HCT116 (cell line): ENCODE results near the gene TXNDC17. TPM values are rescaled to one million over a fixed set of nuclear protein-coding genes. Genes with fewer than 3 reads are reported as not detected.
"Not testable (repeated sequence)": the region's sequence is repeated elsewhere in the genome, so short reads cannot be mapped to it uniquely, and the experiment has no call there.

ENCODE experiments used
- ATAC-seq: fragments of 200-7000 bp; cut with Tn5 transposase; 2 replicates; pipeline ENCODE4 v1.9.1; 2020; ENCODE audit warnings: mild to moderate bottlenecking, moderate library complexity
- BruUV-seq: library from RNA; stranded (reverse); fragments of 400-500 nt; replicated peaks from 2 replicates; lab custom pipeline; 2021; lab: Mats Ljungman, UMichigan
- CTCF ChIA-PET: fragments of 300-600 bp; sonication (Branson Sonifier 250); formaldehyde crosslinking; loops from one replicate; lab custom pipeline; 2021; ENCODE audit warnings: antibody characterized with exemption; lab: Charles Lee
- POLR2A ChIA-PET: fragments of 300-600, 350-600 bp; sonication (Branson Sonifier 250); formaldehyde crosslinking; loops from one replicate; lab custom pipeline; 2021; ENCODE audit warnings: antibody characterized with exemption; lab: Charles Lee
- RAD21 ChIA-PET, 2 experiments: fragments of 300-600 bp; sonication (Branson Sonifier 250); formaldehyde crosslinking; loops; one replicate each; lab custom pipeline; 2023; ENCODE audit warnings: low total read pairs in 2 of 2; ENCODE audit not compliant: uncharacterized antibody in 2 of 2, unreplicated experiment in 2 of 2, low non-redundant PET in 1 of 2; lab: Charles Lee
- DNase-seq: peaks from one replicate; pipeline ENCODE4 v3.0.0-alpha.2; 2010; ENCODE audit warnings: low read depth, low spot score
- H2AFZ ChIP-seq: fragments of 200-600 bp; shearing (Covaris generic), sonication (generic); 2 replicates; pipeline ENCODE4 v1.6.1; 2017; ENCODE audit warnings: low read depth, mixed run types, mixed read lengths, antibody characterized with exemption, low read length; ENCODE audit not compliant: poor library complexity, severe bottlenecking
- H3K27ac ChIP-seq: 2 replicates; pipeline ENCODE4 v1.5.1; 2012; ENCODE audit warnings: low read depth, low read length
- H3K27me3 ChIP-seq: fragments of 200-600 bp; sonication (generic); 2 replicates; pipeline ENCODE4 v1.6.1; 2016; ENCODE audit warnings: mixed run types, low read length, mixed read lengths; ENCODE audit not compliant: insufficient read depth
- H3K36me3 ChIP-seq, 2 experiments: fragments of 200-500 bp in 1 of 2; fragments of 200-600 bp in 1 of 2; sonication (Bioruptor generic) in 1 of 2; sonication (generic) in 1 of 2; 2 replicates each; pipeline versions ENCODE4 v1.5.1 to v1.6.1; 2014 to 2016; ENCODE audit warnings: low read length in 2 of 2, inconsistent platforms in 1 of 2, mixed read lengths in 1 of 2, mixed run types in 1 of 2; ENCODE audit not compliant: insufficient read depth in 2 of 2, control insufficient read depth in 1 of 2
- H3K4me1 ChIP-seq, 2 experiments: fragments of 200-600 bp in 1 of 2; sonication (generic) in 1 of 2; 2 replicates each; pipeline versions ENCODE4 v1.5.1 to v1.6.1; 2012 to 2017; ENCODE audit warnings: low read length in 2 of 2, inconsistent platforms in 1 of 2, mild to moderate bottlenecking in 1 of 2, mixed read lengths in 1 of 2, mixed run types in 1 of 2, moderate library complexity in 1 of 2; ENCODE audit not compliant: insufficient read depth in 2 of 2, control insufficient read depth in 1 of 2
- H3K4me2 ChIP-seq: fragments of 200-600 bp; sonication (generic); 2 replicates; pipeline ENCODE4 v1.6.1; 2017; ENCODE audit warnings: mixed run types, low read length, mixed read lengths
- H3K4me3 ChIP-seq, 2 experiments: fragments of 200-600 bp in 1 of 2; sonication (generic) in 1 of 2; replicated peaks in 1 of 2; 2 replicates each; pipeline ENCODE4 v1.5.1; 2011 to 2016; ENCODE audit warnings: low read length in 2 of 2, control low read depth in 1 of 2, low read depth in 1 of 2, mild to moderate bottlenecking in 1 of 2, mixed read lengths in 1 of 2, mixed run types in 1 of 2
- H3K79me2 ChIP-seq: fragments of 200-600 bp; sonication (generic); 2 replicates; pipeline ENCODE4 v1.6.1; 2017; ENCODE audit warnings: mild to moderate bottlenecking, mixed run types, low read length, moderate library complexity, mixed read lengths; ENCODE audit not compliant: insufficient read depth
- H3K9ac ChIP-seq: fragments of 200-600 bp; sonication (generic); 2 replicates; pipeline ENCODE4 v1.6.1; 2016; ENCODE audit warnings: low read length, mixed read lengths
- H3K9me2 ChIP-seq: fragments of 200-600 bp; sonication (generic), shearing (Covaris generic); 2 replicates; pipeline ENCODE4 v1.6.1; 2017; ENCODE audit warnings: mixed run types, mild to moderate bottlenecking, moderate library complexity; ENCODE audit not compliant: insufficient read depth
- H3K9me3 ChIP-seq, 2 experiments: fragments of 200-500 bp in 1 of 2; fragments of 200-600 bp in 1 of 2; sonication (Bioruptor generic) in 1 of 2; sonication (generic) in 1 of 2; 2 replicates each; pipeline ENCODE4 v1.6.1; 2014 to 2017; ENCODE audit warnings: low read length in 2 of 2, mixed read lengths in 2 of 2, inconsistent platforms in 1 of 2, low read depth in 1 of 2, mild to moderate bottlenecking in 1 of 2, mixed run types in 1 of 2, moderate library complexity in 1 of 2; ENCODE audit not compliant: control insufficient read depth in 1 of 2, insufficient read depth in 1 of 2
- H4K20me1 ChIP-seq: fragments of 200-600 bp; sonication (generic), shearing (Covaris generic); 2 replicates; pipeline ENCODE4 v1.6.1; 2017; ENCODE audit warnings: mixed run types, mild to moderate bottlenecking, moderate library complexity; ENCODE audit not compliant: insufficient read depth
- MAX ChIP-seq: IDR thresholded peaks from 2 replicates; pipeline ENCODE4 v1.6.1; 2012
- RAD21 ChIP-seq: IDR thresholded peaks from 2 replicates; pipeline ENCODE4 v1.6.1; 2012; ENCODE audit warnings: low read depth, mild to moderate bottlenecking
- YY1 ChIP-seq: IDR thresholded peaks from 2 replicates; pipeline ENCODE4 v1.6.1; 2011; ENCODE audit warnings: low read length, low read depth, moderate library complexity, mild to moderate bottlenecking; ENCODE audit not compliant: insufficient replicate concordance; ENCODE audit errors: extremely low read depth
- ZFX ChIP-seq: fragments of 450-650 bp; IDR thresholded peaks from 2 replicates; pipeline ENCODE4 v1.6.1; 2017
- intact Hi-C: fragments of 100-400 bp; cut with micrococcal nuclease; formaldehyde crosslinking; loops from 2 replicates; pipeline ENCODE4 v1.10.0; 2022
- microRNA-seq: library from miRNA; unstranded; fragments of <30 nt; microRNA quantifications from one replicate; pipeline ENCODE4, GENCODE V29; 2016; ENCODE audit warnings: borderline number of aligned reads
- total RNA-seq: library from RNA; stranded (reverse); gene quantifications from one replicate; pipeline ENCODE4 v1.2.1, GENCODE V29; 2021; ENCODE audit not compliant: unreplicated experiment

TXNDC17 gene
- total RNA-seq, 1 experiment from 2014 or later, result 121 TPM

GRCh38 chr17:6691546-6691945 lies 50.7 kb downstream of the TXNDC17 start:
- no peaks in the 10 kb centered on the region for H3K79me2 ChIP-seq
- no peak for TF ChIP-seq MAX
- TF ChIP-seq ZFX, result no peak
- TF ChIP-seq YY1, result no peak
- TF ChIP-seq RAD21, result no peak
- ChIA-PET RAD21 (no interaction called here), CTCF (interaction anchor here (1.2 kb wide), 1 partner anchor 10 kb away, joined by 3 read pairs; no protein-coding TSS in a partner anchor), POLR2A (no interaction called here)
- no TSS peak for BruUV-seq
- H3K27me3 ChIP-seq, result peaks cover 14% of the 10 kb centered on the region; the same call in 1 of the 2 replicates
- no peak for DNase-seq
- H3K36me3 ChIP-seq, result no peaks in the 10 kb centered on the region
- no peaks in the 10 kb centered on the region for H3K4me1 ChIP-seq
- ATAC-seq, result no peak
- H3K27ac ChIP-seq, result no peak overlapping the region
- no peaks in the 10 kb centered on the region for H4K20me1 ChIP-seq
- H3K4me2 ChIP-seq, result no peak overlapping the region
- no peaks in the 10 kb centered on the region for H3K9me2 ChIP-seq
- intact Hi-C loops, result no loop called here
- no peaks in the 10 kb centered on the region for H3K9me3 ChIP-seq
- H3K4me3 ChIP-seq, result no peak overlapping the region
- no peak overlapping the region for H2AFZ ChIP-seq
- H3K9ac ChIP-seq, result no peak overlapping the region

- ATAC-seq, H3K9me2 ChIP-seq, H3K4me1 ChIP-seq, BruUV-seq, H3K9me3 ChIP-seq, H3K9ac ChIP-seq, POLR2A ChIA-PET, intact Hi-C loops, H3K27ac ChIP-seq, H3K79me2 ChIP-seq, RAD21 ChIA-PET, H4K20me1 ChIP-seq, H3K4me3 ChIP-seq, H2AFZ ChIP-seq, DNase-seq, H3K36me3 ChIP-seq, H3K4me2 ChIP-seq: not testable (repeated sequence)
- H3K27me3 ChIP-seq, result peaks cover 14% of the 10 kb centered on the region; the same call in 1 of the 2 replicates
- CTCF ChIA-PET, result interaction anchor here (1.2 kb wide), 1 partner anchor 10 kb away, joined by 3 read pairs; no protein-coding TSS in a partner anchor
Observed at GRCh38 chr17:6691958-6692357, 51.1 kb downstream of the TXNDC17 start.

Small RNA genes lying within 50 kb of the gene (microRNA-seq; reads per million reads assigned to microRNA genes)
- gene MIR4520-1 (not detected), gene MIR4520-2 (not detected)

Other genes starting within 250 kb of the TXNDC17 start
- gene AIPL1, start 205.9 kb upstream of the TXNDC17 start, total RNA-seq, result not detected
- 57.0 TPM for gene PIMREG, start 196.6 kb upstream of the TXNDC17 start, total RNA-seq
- 4.2 TPM for gene PITPNM3, start 84.5 kb upstream of the TXNDC17 start, total RNA-seq
- 18.3 TPM for gene KIAA0753, start 349 bp upstream of the TXNDC17 start, total RNA-seq
- 20.3 TPM for gene MED31, start 10.5 kb downstream of the TXNDC17 start, total RNA-seq
- gene C17orf100, start 10.7 kb downstream of the TXNDC17 start, total RNA-seq, result 0.76 TPM
- 0.07 TPM for gene SLC13A5, start 72.3 kb downstream of the TXNDC17 start, total RNA-seq
- gene XAF1, start 115.0 kb downstream of the TXNDC17 start, total RNA-seq, result 0.25 TPM
- not detected for gene FBXO39, start 135.2 kb downstream of the TXNDC17 start, total RNA-seq
- gene TEKT1, start 190.7 kb downstream of the TXNDC17 start, total RNA-seq, result not detected